NCI-H748 (cell line): ENCODE measurements around the gene COX18.

ENCODE experiments used
- DNase-seq: peaks from one replicate; lab custom pipeline; 2025; ENCODE audit not compliant: unreplicated experiment; lab: John Stamatoyannopoulos, UW

The COX18 gene

GRCh38 chr4:73069338-73070073 is at the start of gene COX18:
Gene COX18 (minus strand): TSS chr4:73069716. CDS start chr4:73069649, 67 bp downstream.
- peak; percentile 97 for DNase-seq

GRCh38 chr4:73109493-73109892 is 40.0 kb upstream of the COX18 start:
- no peak for DNase-seq

GRCh38 chr4:73104695-73105094 is 35.2 kb upstream of the COX18 start:
- DNase-seq = no peak

GRCh38 chr4:73103799-73104503 is 34.4 kb upstream of the COX18 start:
- DNase-seq = no peak

- DNase-seq = no peak
These were observed 29.6 kb upstream of the COX18 start for GRCh38 chr4:73099143-73099542.

GRCh38 chr4:73098713-73099112 is 29.2 kb upstream of the COX18 start:
- DNase-seq = no peak

- no peak for DNase-seq
These were observed 28.5 kb upstream of the COX18 start for GRCh38 chr4:73098016-73098415.

GRCh38 chr4:73092868-73093267 is 23.4 kb upstream of the COX18 start:
- no peak for DNase-seq

GRCh38 chr4:73090738-73091137 is 21.2 kb upstream of the COX18 start:
- no peak for DNase-seq

- no peak for DNase-seq
These were observed 18.4 kb upstream of the COX18 start for GRCh38 chr4:73087871-73088270.

- DNase-seq = no peak
These were observed 16.8 kb upstream of the COX18 start for GRCh38 chr4:73086095-73086868.

GRCh38 chr4:73080789-73081188 is 11.3 kb upstream of the COX18 start:
- DNase-seq = no peak

GRCh38 chr4:73075832-73076231 is 6.3 kb upstream of the COX18 start:
- no peak for DNase-seq

GRCh38 chr4:73070074-73070390 is 516 bp upstream of the COX18 start:
- no peak for DNase-seq

GRCh38 chr4:73068491-73069337 is 802 bp downstream of the COX18 start:
- peak; percentile 35 for DNase-seq

GRCh38 chr4:73067971-73068394 is 1.5 kb downstream of the COX18 start:
- peak; percentile 0 for DNase-seq

- no peak for DNase-seq
These were observed 2.6 kb downstream of the COX18 start for GRCh38 chr4:73066928-73067327.

GRCh38 chr4:73066445-73066844 is 3.1 kb downstream of the COX18 start:
- DNase-seq = no peak

- no peak for DNase-seq
These were observed 5.0 kb downstream of the COX18 start for GRCh38 chr4:73064536-73064935.

- DNase-seq = no peak
These were observed 14.1 kb downstream of the COX18 start for GRCh38 chr4:73055241-73055897.
